Activated B cell treated with CpG ODN at 0.5 μM for 24 hours (primary cell): ENCODE data around the gene NFS1. TPM values are rescaled to one million over a fixed set of nuclear protein-coding genes. Genes with fewer than 3 reads are reported as not detected.
"Not testable (repeated sequence)": the region's sequence is repeated elsewhere in the genome, so short reads cannot be mapped to it uniquely, and the experiment has no call there.

Experiments
- ATAC-seq: fragments of 200-7000 bp; cut with Tn5 transposase; one replicate; pipeline ENCODE4 v1.10.0; 2021; ENCODE audit warnings: low read depth, mild to moderate bottlenecking, moderate library complexity
- CTCF ChIA-PET: fragments of 350-600 bp; sonication (Branson Sonifier 250); formaldehyde crosslinking; loops from one replicate; lab custom pipeline; 2021; ENCODE audit warnings: antibody characterized with exemption; lab: Charles Lee
- POLR2A ChIA-PET: fragments of 350-600 bp; sonication (Branson Sonifier 250); formaldehyde crosslinking; loops from one replicate; lab custom pipeline; 2021; ENCODE audit warnings: antibody characterized with exemption; lab: Charles Lee
- DNase-seq: peaks from one replicate; pipeline ENCODE4 v3.0.0; 2022
- H3K27ac Mint-ChIP-seq: one replicate; pipeline ENCODE4 v1.8.0; 2020; ENCODE audit warnings: mixed read lengths
- H3K27me3 Mint-ChIP-seq: one replicate; pipeline ENCODE4 v1.8.0; 2021; ENCODE audit warnings: mixed read lengths
- H3K36me3 Mint-ChIP-seq: one replicate; pipeline ENCODE4 v1.8.0; 2021; ENCODE audit warnings: low read depth, mixed read lengths
- H3K4me1 Mint-ChIP-seq: one replicate; pipeline ENCODE4 v1.8.0; 2021; ENCODE audit warnings: mixed read lengths
- H3K4me3 Mint-ChIP-seq: one replicate; pipeline ENCODE4 v1.8.0; 2020; ENCODE audit warnings: mild to moderate bottlenecking, mixed read lengths
- H3K9me3 Mint-ChIP-seq: one replicate; pipeline ENCODE4 v1.8.0; 2020; ENCODE audit warnings: mixed read lengths
- CTCF ChIP-seq: fragments of 200-600 bp; IDR thresholded peaks from one replicate; pipeline ENCODE4 v1.8.0; 2022; ENCODE audit warnings: antibody characterized with exemption, mild to moderate bottlenecking
- intact Hi-C: fragments of 100-400 bp; cut with micrococcal nuclease; formaldehyde crosslinking; loops from one replicate; pipeline ENCODE4 v1.15.1; 2024
- total RNA-seq: library from RNA; stranded (reverse); gene quantifications from 2 replicates; pipeline ENCODE4 v1.2.3, GENCODE V29; 2022

Gene NFS1
- total RNA-seq, 1 donor from 2014 or later: 30.6 TPM

- intact Hi-C loops: loop anchor here (2.0 kb wide), 1 partner anchor 15 kb away; no protein-coding TSS in a partner anchor
- H3K4me3 Mint-ChIP-seq: no peak overlapping the region
- DNase-seq (no peak), ATAC-seq (no peak)
- CTCF ChIA-PET: no interaction called here
- H3K9me3 Mint-ChIP-seq: no peaks in the 10 kb centered on the region
- peaks cover 89% of the 10 kb centered on the region for H3K36me3 Mint-ChIP-seq
- peaks cover 20% of the 10 kb centered on the region for H3K4me1 Mint-ChIP-seq
- no peaks in the 10 kb centered on the region for H3K27me3 Mint-ChIP-seq
- POLR2A ChIA-PET: interaction anchor here (0.6 to 5.4 kb wide), 7 partner anchors 9 to 194 kb away, joined by 3 to 44 read pairs (median 3); partner anchors contain the start of genes PHF20 and RBM39
- H3K27ac Mint-ChIP-seq: no peak overlapping the region
- TF ChIP-seq CTCF: no peak
These were observed 30.2 kb upstream of the NFS1 start for GRCh38 chr20:35729283-35729807.

- POLR2A ChIA-PET: interaction anchor here (0.5 to 5.4 kb wide), 8 partner anchors 15 to 244 kb away, joined by 3 to 44 read pairs (median 5); partner anchors contain the start of gene RBM39
- Mint-ChIP-seq H3K9me3 (no peaks in the 10 kb centered on the region), H3K4me3 (no peak overlapping the region), H3K4me1 (peaks cover 10% of the 10 kb centered on the region), H3K27ac (no peak overlapping the region), H3K27me3 (no peaks in the 10 kb centered on the region), H3K36me3 (peaks cover 89% of the 10 kb centered on the region)
- no peak for ATAC-seq
- CTCF ChIA-PET: no interaction called here
- TF ChIP-seq CTCF: no peak
- intact Hi-C loops: no loop called here
- DNase-seq: no peak
These were observed 27.9 kb upstream of the NFS1 start for GRCh38 chr20:35726842-35727711.

- H3K27ac Mint-ChIP-seq: no peak overlapping the region
- H3K27me3 Mint-ChIP-seq: no peaks in the 10 kb centered on the region
- ChIA-PET CTCF (no interaction called here), POLR2A (interaction anchor here (0.6 to 1.0 kb wide), 3 partner anchors 77 to 234 kb away, joined by 4 to 10 read pairs (median 7); no protein-coding TSS in a partner anchor)
- H3K4me1 Mint-ChIP-seq: peaks cover 6% of the 10 kb centered on the region
- DNase-seq: no peak
- H3K36me3 Mint-ChIP-seq: peaks cover 90% of the 10 kb centered on the region
- intact Hi-C loops: no loop called here
- H3K9me3 Mint-ChIP-seq: no peaks in the 10 kb centered on the region
- H3K4me3 Mint-ChIP-seq: no peak overlapping the region
- no peak for TF ChIP-seq CTCF
- no peak for ATAC-seq
These were observed 25.4 kb upstream of the NFS1 start for GRCh38 chr20:35724321-35725230.

- H3K4me3 Mint-ChIP-seq, H3K9me3 Mint-ChIP-seq, DNase-seq, H3K27me3 Mint-ChIP-seq, H3K27ac Mint-ChIP-seq, H3K4me1 Mint-ChIP-seq, intact Hi-C loops, ATAC-seq, CTCF ChIA-PET: not testable (repeated sequence)
- POLR2A ChIA-PET: interaction anchor here (0.6 kb wide), 1 partner anchor 18 kb away, joined by 3 read pairs; the partner anchor contains the start of gene RBM39
- H3K36me3 Mint-ChIP-seq: peaks cover 90% of the 10 kb centered on the region
These were observed 24.6 kb upstream of the NFS1 start for GRCh38 chr20:35723652-35724320.

GRCh38 chr20:35723275-35723639 lies 24.1 kb upstream of the NFS1 start:
- intact Hi-C loops, DNase-seq, H3K27ac Mint-ChIP-seq, CTCF ChIA-PET, H3K9me3 Mint-ChIP-seq, ATAC-seq, H3K4me3 Mint-ChIP-seq, H3K27me3 Mint-ChIP-seq, H3K4me1 Mint-ChIP-seq: not testable (repeated sequence)
- POLR2A ChIA-PET: interaction anchor here (0.6 to 1.4 kb wide), 2 partner anchors 16 to 19 kb away, joined by 3 read pairs; partner anchors contain the start of gene RBM39
- H3K36me3 Mint-ChIP-seq: peaks cover 87% of the 10 kb centered on the region
